HG03571 (cell line): Measurements from ENCODE around the gene ADCY1.

Experiments used
- ATAC-seq: cut with Tn5 transposase; IDR thresholded peaks from one replicate; pipeline ENCODE4 v1.9.1; 2021; ENCODE audit not compliant: unreplicated experiment

Gene ADCY1

GRCh38 chr7:45623157-45623556 lies 49.0 kb downstream of the ADCY1 start:
- no peak for ATAC-seq

- no peak for ATAC-seq
Measured at GRCh38 chr7:45623740-45624391, 49.7 kb downstream of the ADCY1 start.

- no peak for ATAC-seq
Measured at GRCh38 chr7:45624392-45624760, 50.2 kb downstream of the ADCY1 start.

GRCh38 chr7:45625067-45625466 lies 50.9 kb downstream of the ADCY1 start:
- no peak for ATAC-seq

- no peak for ATAC-seq
Measured at GRCh38 chr7:45625714-45626440, 51.7 kb downstream of the ADCY1 start.

GRCh38 chr7:45626441-45627430 lies 52.6 kb downstream of the ADCY1 start:
- ATAC-seq, result no peak

- ATAC-seq, result no peak
Measured at GRCh38 chr7:45627691-45628456, 53.7 kb downstream of the ADCY1 start.

- no peak for ATAC-seq
Measured at GRCh38 chr7:45631569-45631968, 57.4 kb downstream of the ADCY1 start.

GRCh38 chr7:45636733-45637132 lies 62.6 kb downstream of the ADCY1 start:
- ATAC-seq, result no peak

GRCh38 chr7:45638916-45639315 lies 64.7 kb downstream of the ADCY1 start:
- no peak for ATAC-seq

GRCh38 chr7:45642044-45642443 lies 67.9 kb downstream of the ADCY1 start:
- ATAC-seq, result no peak

GRCh38 chr7:45643630-45644029 lies 69.5 kb downstream of the ADCY1 start:
- no peak for ATAC-seq

GRCh38 chr7:45644237-45644636 lies 70.1 kb downstream of the ADCY1 start:
- ATAC-seq, result no peak

- ATAC-seq, result no peak
Measured at GRCh38 chr7:45645141-45645969, 71.2 kb downstream of the ADCY1 start.

GRCh38 chr7:45646207-45646821 lies 72.1 kb downstream of the ADCY1 start:
- ATAC-seq, result no peak

GRCh38 chr7:45646996-45647825 lies 73.0 kb downstream of the ADCY1 start:
- no peak for ATAC-seq

- no peak for ATAC-seq
Measured at GRCh38 chr7:45647967-45648670, 74.0 kb downstream of the ADCY1 start.

GRCh38 chr7:45648671-45648995 lies 74.5 kb downstream of the ADCY1 start:
- ATAC-seq, result no peak
